ENCODE results near the gene LMNA. TPM values are rescaled to one million over a fixed set of nuclear protein-coding genes. Genes with fewer than 3 reads are reported as not detected.

Gene LMNA
- total RNA-seq, 1 donor: 854 TPM

DNA sequence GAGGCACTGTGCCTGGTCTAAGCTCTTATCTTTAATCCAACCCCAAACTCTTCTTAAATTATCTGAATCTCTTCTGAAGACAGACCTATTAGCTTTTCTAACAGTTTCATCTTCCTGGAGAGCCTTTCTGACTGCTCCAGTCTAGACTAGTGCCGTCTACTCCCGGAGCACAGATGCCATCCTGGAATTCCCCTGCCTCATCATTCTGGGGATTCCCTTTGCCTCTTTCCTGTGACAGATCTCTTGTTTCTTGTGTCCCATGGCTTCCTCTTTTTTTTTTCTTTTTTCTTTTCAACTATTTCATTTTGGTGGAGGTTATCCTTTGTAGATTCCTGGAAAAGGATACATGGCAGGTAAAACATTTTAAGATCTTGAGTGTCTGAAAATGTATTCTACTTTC lies 50.6 kb downstream of the LMNA start:
- no peak overlapping the region for H3K27ac ChIP-seq (ENCODE audit: low read depth, low read length)
- H3K9me3 ChIP-seq (ENCODE audit: low read depth, low read length): no peaks in the 10 kb centered on the region
- H3K27me3 ChIP-seq (ENCODE audit: insufficient read depth, low read length): no peaks in the 10 kb centered on the region
- no peak overlapping the region for H2AFZ ChIP-seq (ENCODE audit: low read length)
- H4K20me1 ChIP-seq (ENCODE audit: insufficient read depth, low read length): no peaks in the 10 kb centered on the region
- H3K4me2 ChIP-seq (ENCODE audit: insufficient read depth, low read length): no peak overlapping the region
- peaks cover 23% of the 10 kb centered on the region for H3K4me1 ChIP-seq (ENCODE audit: insufficient read depth, low read length)
- H3K36me3 ChIP-seq (ENCODE audit: insufficient read depth, low read length): no peaks in the 10 kb centered on the region
- TF ChIP-seq, protein P1, sequence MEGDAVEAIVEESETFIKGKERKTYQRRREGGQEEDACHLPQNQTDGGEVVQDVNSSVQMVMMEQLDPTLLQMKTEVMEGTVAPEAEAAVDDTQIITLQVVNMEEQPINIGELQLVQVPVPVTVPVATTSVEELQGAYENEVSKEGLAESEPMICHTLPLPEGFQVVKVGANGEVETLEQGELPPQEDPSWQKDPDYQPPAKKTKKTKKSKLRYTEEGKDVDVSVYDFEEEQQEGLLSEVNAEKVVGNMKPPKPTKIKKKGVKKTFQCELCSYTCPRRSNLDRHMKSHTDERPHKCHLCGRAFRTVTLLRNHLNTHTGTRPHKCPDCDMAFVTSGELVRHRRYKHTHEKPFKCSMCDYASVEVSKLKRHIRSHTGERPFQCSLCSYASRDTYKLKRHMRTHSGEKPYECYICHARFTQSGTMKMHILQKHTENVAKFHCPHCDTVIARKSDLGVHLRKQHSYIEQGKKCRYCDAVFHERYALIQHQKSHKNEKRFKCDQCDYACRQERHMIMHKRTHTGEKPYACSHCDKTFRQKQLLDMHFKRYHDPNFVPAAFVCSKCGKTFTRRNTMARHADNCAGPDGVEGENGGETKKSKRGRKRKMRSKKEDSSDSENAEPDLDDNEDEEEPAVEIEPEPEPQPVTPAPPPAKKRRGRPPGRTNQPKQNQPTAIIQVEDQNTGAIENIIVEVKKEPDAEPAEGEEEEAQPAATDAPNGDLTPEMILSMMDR (IDR thresholded peaks at IDR 0.05; ENCODE audit: extremely low read depth, low read depth, low read length): no peak
- peak; percentile 54 for DNase-seq (ENCODE audit: insufficient read length, low spot score, missing footprints)
- H3K4me3 ChIP-seq (ENCODE audit: insufficient read depth, low read length): no peak overlapping the region
- no peaks in the 10 kb centered on the region for H3K79me2 ChIP-seq (ENCODE audit: insufficient read depth, low read length)

- DNase-seq (ENCODE audit: insufficient read length, low spot score, missing footprints): no peak
- H3K27me3 ChIP-seq (ENCODE audit: insufficient read depth, low read length): no peaks in the 10 kb centered on the region
- H3K4me1 ChIP-seq (ENCODE audit: insufficient read depth, low read length): peaks cover 15% of the 10 kb centered on the region
- H2AFZ ChIP-seq (ENCODE audit: low read length): no peak overlapping the region
- TF ChIP-seq, protein P1 (IDR thresholded peaks at IDR 0.05; ENCODE audit: extremely low read depth, low read depth, low read length): no peak
- no peaks in the 10 kb centered on the region for H4K20me1 ChIP-seq (ENCODE audit: insufficient read depth, low read length)
- no peak overlapping the region for H3K27ac ChIP-seq (ENCODE audit: low read depth, low read length)
- no peak overlapping the region for H3K4me3 ChIP-seq (ENCODE audit: insufficient read depth, low read length)
- no peaks in the 10 kb centered on the region for H3K9me3 ChIP-seq (ENCODE audit: low read depth, low read length)
- H3K4me2 ChIP-seq (ENCODE audit: insufficient read depth, low read length): no peak overlapping the region
- no peaks in the 10 kb centered on the region for H3K36me3 ChIP-seq (ENCODE audit: insufficient read depth, low read length)
- no peaks in the 10 kb centered on the region for H3K79me2 ChIP-seq (ENCODE audit: insufficient read depth, low read length)
Observed at GRCh38 chr1:156167536-156167935, 53.0 kb downstream of the LMNA start.

- H3K27ac ChIP-seq (ENCODE audit: low read depth, low read length): no peak overlapping the region
- no peak overlapping the region for H3K4me3 ChIP-seq (ENCODE audit: insufficient read depth, low read length)
- no peaks in the 10 kb centered on the region for H3K36me3 ChIP-seq (ENCODE audit: insufficient read depth, low read length)
- no peak overlapping the region for H2AFZ ChIP-seq (ENCODE audit: low read length)
- no peaks in the 10 kb centered on the region for H3K9me3 ChIP-seq (ENCODE audit: low read depth, low read length)
- TF ChIP-seq, protein P1 (IDR thresholded peaks at IDR 0.05; ENCODE audit: extremely low read depth, low read depth, low read length): no peak
- H3K4me1 ChIP-seq (ENCODE audit: insufficient read depth, low read length): no peaks in the 10 kb centered on the region
- no peak for DNase-seq (ENCODE audit: insufficient read length, low spot score, missing footprints)
- no peak overlapping the region for H3K4me2 ChIP-seq (ENCODE audit: insufficient read depth, low read length)
- H3K27me3 ChIP-seq (ENCODE audit: insufficient read depth, low read length): no peaks in the 10 kb centered on the region
- H4K20me1 ChIP-seq (ENCODE audit: insufficient read depth, low read length): no peaks in the 10 kb centered on the region
- no peaks in the 10 kb centered on the region for H3K79me2 ChIP-seq (ENCODE audit: insufficient read depth, low read length)
Observed at GRCh38 chr1:156172696-156173470, 58.4 kb downstream of the LMNA start.

- no peaks in the 10 kb centered on the region for H3K79me2 ChIP-seq (ENCODE audit: insufficient read depth, low read length)
- TF ChIP-seq, protein P1 (IDR thresholded peaks at IDR 0.05; ENCODE audit: extremely low read depth, low read depth, low read length): no peak
- H3K9me3 ChIP-seq (ENCODE audit: low read depth, low read length): no peaks in the 10 kb centered on the region
- no peak overlapping the region for H3K4me3 ChIP-seq (ENCODE audit: insufficient read depth, low read length)
- H3K36me3 ChIP-seq (ENCODE audit: insufficient read depth, low read length): no peaks in the 10 kb centered on the region
- no peak overlapping the region for H2AFZ ChIP-seq (ENCODE audit: low read length)
- H3K4me1 ChIP-seq (ENCODE audit: insufficient read depth, low read length): no peaks in the 10 kb centered on the region
- no peaks in the 10 kb centered on the region for H3K27me3 ChIP-seq (ENCODE audit: insufficient read depth, low read length)
- no peak overlapping the region for H3K4me2 ChIP-seq (ENCODE audit: insufficient read depth, low read length)
- DNase-seq (ENCODE audit: insufficient read length, low spot score, missing footprints): peak; percentile 47
- no peak overlapping the region for H3K27ac ChIP-seq (ENCODE audit: low read depth, low read length)
- no peaks in the 10 kb centered on the region for H4K20me1 ChIP-seq (ENCODE audit: insufficient read depth, low read length)
Observed at GRCh38 chr1:156176610-156177210, 62.2 kb downstream of the LMNA start.
